GM12873 (cell line): ENCODE results near the gene CNGA4.

Source experiments
- TF ChIP-seq, protein P1 (sequence below): IDR thresholded peaks from 2 replicates; pipeline ENCODE4 v1.5.1; 2012; ENCODE audit warnings: low read depth, mild to moderate bottlenecking, moderate library complexity, low read length, control low read depth; ENCODE audit not compliant: insufficient read depth; ENCODE audit errors: missing control alignments

CNGA4 gene

GRCh38 chr11:6237266-6237665 lies 1.6 kb upstream of the CNGA4 start:
- TF ChIP-seq, protein P1, sequence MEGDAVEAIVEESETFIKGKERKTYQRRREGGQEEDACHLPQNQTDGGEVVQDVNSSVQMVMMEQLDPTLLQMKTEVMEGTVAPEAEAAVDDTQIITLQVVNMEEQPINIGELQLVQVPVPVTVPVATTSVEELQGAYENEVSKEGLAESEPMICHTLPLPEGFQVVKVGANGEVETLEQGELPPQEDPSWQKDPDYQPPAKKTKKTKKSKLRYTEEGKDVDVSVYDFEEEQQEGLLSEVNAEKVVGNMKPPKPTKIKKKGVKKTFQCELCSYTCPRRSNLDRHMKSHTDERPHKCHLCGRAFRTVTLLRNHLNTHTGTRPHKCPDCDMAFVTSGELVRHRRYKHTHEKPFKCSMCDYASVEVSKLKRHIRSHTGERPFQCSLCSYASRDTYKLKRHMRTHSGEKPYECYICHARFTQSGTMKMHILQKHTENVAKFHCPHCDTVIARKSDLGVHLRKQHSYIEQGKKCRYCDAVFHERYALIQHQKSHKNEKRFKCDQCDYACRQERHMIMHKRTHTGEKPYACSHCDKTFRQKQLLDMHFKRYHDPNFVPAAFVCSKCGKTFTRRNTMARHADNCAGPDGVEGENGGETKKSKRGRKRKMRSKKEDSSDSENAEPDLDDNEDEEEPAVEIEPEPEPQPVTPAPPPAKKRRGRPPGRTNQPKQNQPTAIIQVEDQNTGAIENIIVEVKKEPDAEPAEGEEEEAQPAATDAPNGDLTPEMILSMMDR: no peak

- TF ChIP-seq, protein P1: no peak
Observed at GRCh38 chr11:6237761-6238302, 1.1 kb upstream of the CNGA4 start.

GRCh38 chr11:6240139-6240538 lies 1.2 kb downstream of the CNGA4 start:
- TF ChIP-seq, protein P1: no peak

DNA sequence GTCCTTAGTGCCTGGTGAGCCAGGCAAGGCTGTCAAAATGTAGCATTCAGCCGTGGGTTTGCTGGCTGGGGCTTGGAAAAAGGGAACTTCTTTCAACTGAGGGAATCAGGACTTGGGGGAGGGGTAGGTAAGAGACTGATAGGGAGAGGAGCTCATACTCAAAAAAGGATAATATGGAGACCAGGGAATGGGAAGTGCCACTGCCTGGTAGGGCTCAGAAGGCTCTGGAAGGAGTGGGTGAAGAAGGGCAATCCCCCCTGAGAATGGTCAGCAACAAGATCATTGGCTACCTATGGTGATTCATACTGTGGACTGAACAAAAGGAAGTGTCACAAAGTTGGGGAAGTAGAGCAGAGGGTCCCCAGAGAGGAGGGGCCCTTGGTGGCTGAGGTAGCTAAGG lies 1.9 kb downstream of the CNGA4 start:
- TF ChIP-seq, protein P1: no peak

- TF ChIP-seq, protein P1: no peak
Observed at GRCh38 chr11:6241316-6241715, 2.4 kb downstream of the CNGA4 start.

DNA sequence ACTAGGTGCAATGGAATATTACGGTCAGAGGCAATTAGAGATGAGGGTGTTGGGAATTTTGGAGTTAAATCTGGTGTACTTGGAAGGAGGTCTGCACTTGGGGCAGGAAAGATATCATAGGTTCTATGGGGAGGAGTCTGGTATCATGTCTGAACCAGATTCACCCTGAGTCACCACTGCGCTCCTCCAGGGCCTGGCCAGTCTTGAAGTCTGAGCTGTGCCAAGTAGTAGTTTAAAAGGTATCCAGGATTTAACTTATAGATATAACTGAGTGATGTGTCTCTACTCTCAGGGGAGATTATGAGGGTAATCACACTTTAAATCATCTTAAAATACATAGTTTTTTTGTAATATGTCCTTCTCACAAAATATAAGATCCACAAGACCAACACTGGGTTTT lies 6.6 kb downstream of the CNGA4 start:
- TF ChIP-seq, protein P1: no peak

DNA sequence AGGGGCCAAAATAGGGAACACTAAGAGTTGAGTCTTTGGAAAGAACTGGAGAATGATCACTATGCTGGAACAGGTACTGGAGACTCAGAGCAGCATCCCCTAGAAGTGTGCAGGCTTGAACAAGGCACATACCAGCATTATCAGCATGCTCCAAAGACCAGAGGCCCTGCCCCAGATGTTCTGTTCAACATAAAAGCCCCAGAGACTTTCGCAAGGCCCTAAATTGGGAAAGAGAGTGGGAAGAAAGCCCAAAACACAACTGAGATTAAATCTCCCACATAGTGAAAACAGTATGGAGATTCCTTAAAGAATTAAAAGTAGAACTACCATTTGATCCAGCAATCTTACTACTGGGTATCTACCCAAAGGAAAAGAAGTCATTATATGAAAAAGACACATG lies 9.4 kb downstream of the CNGA4 start:
- TF ChIP-seq, protein P1: no peak
